Activated naive CD8-positive, alpha-beta T cell (primary cell): ENCODE results near the gene TMEM263.
"Not testable (repeated sequence)": the region's sequence is repeated elsewhere in the genome, so short reads cannot be mapped to it uniquely, and the experiment has no call there.

Experiments used
- H3K27ac Mint-ChIP-seq: one replicate; pipeline ENCODE4 v1.8.0; 2021; ENCODE audit warnings: mixed read lengths
- H3K27me3 Mint-ChIP-seq: one replicate; pipeline ENCODE4 v1.8.0; 2021; ENCODE audit warnings: mixed read lengths
- H3K36me3 Mint-ChIP-seq: one replicate; pipeline ENCODE4 v1.8.0; 2021; ENCODE audit warnings: mixed read lengths
- H3K4me1 Mint-ChIP-seq: one replicate; pipeline ENCODE4 v1.8.0; 2021; ENCODE audit warnings: low read depth, mixed read lengths
- H3K4me3 Mint-ChIP-seq: one replicate; pipeline ENCODE4 v1.8.0; 2021; ENCODE audit warnings: mild to moderate bottlenecking, mixed read lengths
- H3K9me3 Mint-ChIP-seq: one replicate; pipeline ENCODE4 v1.8.0; 2021; ENCODE audit warnings: low read depth, mixed read lengths

TMEM263 gene

DNA sequence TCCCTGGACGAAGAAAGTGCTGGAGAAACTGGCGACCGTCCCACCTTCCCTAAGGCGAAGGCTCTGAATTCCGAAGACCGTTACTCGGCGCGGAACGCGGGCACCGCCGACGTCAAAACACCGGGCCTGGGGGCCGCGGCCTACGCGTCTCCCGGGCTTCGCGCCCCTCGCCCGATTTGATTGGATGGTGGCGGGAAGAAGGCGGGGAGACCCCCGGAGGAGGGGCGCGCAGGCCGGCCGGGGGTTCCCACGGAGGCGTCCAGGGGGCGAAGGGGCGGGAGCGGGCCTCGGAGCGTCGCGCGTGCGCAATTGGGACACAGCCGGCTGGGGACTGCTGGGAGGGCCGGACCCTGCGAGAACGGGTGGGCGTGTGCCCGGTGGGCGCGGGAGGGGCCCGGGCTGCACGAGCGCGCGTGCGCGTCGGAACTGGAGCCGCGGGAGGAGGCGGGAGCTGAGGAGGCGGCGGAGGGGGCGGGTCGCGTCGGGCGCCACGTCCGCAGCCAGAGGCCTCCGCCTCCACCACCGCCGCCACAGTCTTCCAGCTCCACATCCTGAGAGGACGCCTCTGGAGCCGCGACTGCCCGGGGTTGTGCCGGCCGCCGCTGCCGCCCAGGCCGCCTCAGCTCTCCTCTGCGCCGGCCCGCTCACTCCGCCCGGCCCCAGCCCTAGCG lies at the start of gene TMEM263:
TMEM263 (plus strand) TSS at position 531 of the 671 bp plus-strand sequence. CDS start 11,210 bp downstream, outside the sequence.
- peaks cover 30% of the 10 kb centered on the region for H3K4me1 Mint-ChIP-seq
- H3K36me3 Mint-ChIP-seq: peaks cover 2% of the 10 kb centered on the region
- peak within 1 kb of the TSS; percentile 99 for H3K4me3 Mint-ChIP-seq
- no peaks in the 10 kb centered on the region for H3K27me3 Mint-ChIP-seq
- H3K9me3 Mint-ChIP-seq: no peaks in the 10 kb centered on the region
- H3K27ac Mint-ChIP-seq: peak within 1 kb of the TSS; percentile 94

DNA sequence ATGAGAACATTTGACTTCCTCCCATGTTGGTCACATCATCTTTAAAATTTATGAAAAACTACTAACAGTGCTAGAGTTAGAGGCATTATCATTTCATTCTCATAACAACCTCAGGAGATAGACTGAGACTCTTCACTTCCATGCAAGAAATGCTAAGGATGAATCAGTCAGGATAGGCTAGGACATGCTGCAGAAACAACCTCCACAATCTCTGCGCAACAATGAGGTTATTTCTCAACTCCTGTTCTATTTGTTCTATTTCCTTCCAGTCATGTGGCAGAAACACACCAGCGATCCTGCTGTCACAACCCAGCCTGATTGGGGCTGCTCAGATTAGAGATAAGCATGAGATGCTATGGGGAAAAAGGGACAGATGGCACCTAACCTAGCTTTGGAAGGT lies 49.0 kb upstream of the TMEM263 start:
- H3K27me3 Mint-ChIP-seq: peaks cover 24% of the 10 kb centered on the region
- no peaks in the 10 kb centered on the region for H3K9me3 Mint-ChIP-seq
- no peak overlapping the region for H3K4me3 Mint-ChIP-seq
- peaks cover 22% of the 10 kb centered on the region for H3K4me1 Mint-ChIP-seq
- no peak overlapping the region for H3K27ac Mint-ChIP-seq
- peaks cover 6% of the 10 kb centered on the region for H3K36me3 Mint-ChIP-seq

DNA sequence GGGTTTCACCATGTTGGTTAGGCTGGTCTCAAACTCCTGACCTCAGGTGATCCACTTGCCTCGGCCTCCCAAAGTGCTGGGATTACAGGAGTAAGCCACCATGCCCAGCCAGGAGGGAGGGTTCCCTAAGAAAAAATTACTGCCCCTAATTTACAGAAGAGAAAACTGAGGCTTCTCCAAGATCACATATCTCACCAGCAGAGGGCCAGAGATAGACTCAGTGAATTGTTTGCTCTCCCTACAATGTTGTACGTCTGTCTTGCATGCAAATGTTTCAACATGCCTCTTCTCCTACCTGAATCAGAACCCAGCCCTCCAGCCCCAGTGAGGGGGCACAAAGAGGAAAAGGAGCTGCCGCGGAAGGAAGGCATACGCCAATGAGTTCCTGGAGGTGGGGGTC lies 48.3 kb upstream of the TMEM263 start:
- Mint-ChIP-seq H3K36me3 (peaks cover 6% of the 10 kb centered on the region), H3K27me3 (peaks cover 20% of the 10 kb centered on the region), H3K9me3 (no peaks in the 10 kb centered on the region), H3K27ac (no peak overlapping the region), H3K4me3 (no peak overlapping the region), H3K4me1 (peaks cover 22% of the 10 kb centered on the region)

DNA sequence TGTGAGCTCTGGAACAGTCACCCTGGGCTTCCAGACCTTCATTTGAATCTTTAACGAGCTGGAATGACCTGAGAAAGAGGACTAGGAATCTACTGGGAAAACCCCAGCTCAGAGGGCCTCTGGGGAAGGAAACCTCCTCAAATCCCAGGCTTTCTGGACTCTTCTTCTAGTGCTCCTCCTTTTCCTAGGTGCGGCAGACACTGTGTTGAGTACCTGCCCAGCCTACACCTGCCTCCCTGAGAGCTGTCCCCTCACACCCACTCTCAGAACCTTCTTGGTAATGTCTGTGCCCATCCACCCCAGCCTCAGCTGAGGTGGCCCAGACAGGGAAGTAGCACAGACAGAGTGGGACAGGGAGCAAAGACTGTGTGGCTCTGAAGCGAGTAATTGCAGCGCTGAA lies 47.9 kb upstream of the TMEM263 start:
- H3K27ac Mint-ChIP-seq: no peak overlapping the region
- H3K4me1 Mint-ChIP-seq: peaks cover 21% of the 10 kb centered on the region
- H3K4me3 Mint-ChIP-seq: no peak overlapping the region
- H3K27me3 Mint-ChIP-seq: peaks cover 16% of the 10 kb centered on the region
- H3K36me3 Mint-ChIP-seq: peaks cover 6% of the 10 kb centered on the region
- no peaks in the 10 kb centered on the region for H3K9me3 Mint-ChIP-seq

DNA sequence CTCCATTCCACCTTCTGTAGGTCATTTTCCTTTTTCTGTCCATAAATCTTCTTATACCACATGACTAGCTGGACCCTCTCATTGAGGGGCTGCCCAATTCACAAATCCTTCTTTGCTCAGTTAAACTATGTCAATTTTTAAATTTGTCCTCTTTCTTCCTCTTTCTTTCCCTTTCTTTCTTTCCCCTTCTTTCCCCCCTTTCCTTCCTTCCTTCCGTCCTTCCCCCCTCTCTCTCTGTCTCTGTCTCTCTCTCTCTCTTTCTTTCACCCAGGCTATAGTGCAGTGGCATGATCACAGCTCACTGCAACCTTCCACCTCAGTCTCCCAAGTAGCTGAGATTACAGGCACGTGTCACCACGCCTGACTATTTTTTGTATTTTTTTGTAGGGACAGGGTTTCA lies 47.1 kb upstream of the TMEM263 start:
- Mint-ChIP-seq H3K36me3 (peaks cover 6% of the 10 kb centered on the region), H3K27me3 (peaks cover 14% of the 10 kb centered on the region), H3K4me3 (no peak overlapping the region), H3K9me3 (no peaks in the 10 kb centered on the region), H3K27ac (no peak overlapping the region), H3K4me1 (peaks cover 14% of the 10 kb centered on the region)

DNA sequence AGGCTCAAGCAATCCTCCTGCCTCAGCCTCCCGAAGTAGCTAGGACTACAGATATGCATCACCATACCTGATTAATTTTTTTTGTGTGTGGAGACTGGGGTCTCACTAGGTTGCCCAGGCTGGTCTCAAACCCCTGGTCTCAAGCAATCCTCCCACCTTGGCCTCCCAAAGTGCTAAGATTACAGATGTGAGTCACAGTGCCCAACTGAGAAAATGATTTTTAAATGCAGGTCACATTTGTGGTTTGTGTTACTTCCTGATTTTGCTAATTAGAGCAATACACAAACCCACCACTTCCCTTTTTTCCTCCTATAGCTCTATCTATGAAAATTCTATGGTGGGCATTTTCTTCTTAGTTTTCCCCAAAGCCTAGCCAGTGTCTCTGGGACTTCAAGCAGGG lies 45.5 kb upstream of the TMEM263 start:
- Mint-ChIP-seq H3K27ac (no peak overlapping the region), H3K27me3 (peaks cover 12% of the 10 kb centered on the region), H3K9me3 (no peaks in the 10 kb centered on the region), H3K4me3 (no peak overlapping the region), H3K4me1 (peaks cover 19% of the 10 kb centered on the region), H3K36me3 (peaks cover 4% of the 10 kb centered on the region)

DNA sequence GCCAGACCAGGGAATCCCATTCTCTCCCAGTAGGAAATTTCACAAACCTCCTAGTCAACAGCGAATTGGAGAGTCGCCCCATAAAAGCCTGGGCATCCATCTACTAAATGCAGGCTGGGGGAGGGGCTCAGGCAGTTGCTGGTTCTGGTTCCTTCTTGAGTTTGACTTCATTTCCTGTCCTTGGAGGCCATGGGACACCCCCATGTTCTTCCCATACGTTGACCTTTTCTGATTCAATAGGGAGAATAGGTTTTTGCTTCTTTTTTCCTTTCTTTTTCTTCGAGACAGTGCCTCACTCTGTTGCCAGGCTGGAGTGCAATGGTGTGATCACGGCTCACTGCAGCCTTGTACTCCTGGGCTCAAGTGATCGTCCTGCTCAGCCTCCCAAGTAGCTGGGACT lies 44.1 kb upstream of the TMEM263 start:
- no peak overlapping the region for H3K4me3 Mint-ChIP-seq
- H3K27ac Mint-ChIP-seq: no peak overlapping the region
- peaks cover 4% of the 10 kb centered on the region for H3K36me3 Mint-ChIP-seq
- H3K9me3 Mint-ChIP-seq: no peaks in the 10 kb centered on the region
- H3K4me1 Mint-ChIP-seq: peaks cover 25% of the 10 kb centered on the region
- H3K27me3 Mint-ChIP-seq: peaks cover 8% of the 10 kb centered on the region

DNA sequence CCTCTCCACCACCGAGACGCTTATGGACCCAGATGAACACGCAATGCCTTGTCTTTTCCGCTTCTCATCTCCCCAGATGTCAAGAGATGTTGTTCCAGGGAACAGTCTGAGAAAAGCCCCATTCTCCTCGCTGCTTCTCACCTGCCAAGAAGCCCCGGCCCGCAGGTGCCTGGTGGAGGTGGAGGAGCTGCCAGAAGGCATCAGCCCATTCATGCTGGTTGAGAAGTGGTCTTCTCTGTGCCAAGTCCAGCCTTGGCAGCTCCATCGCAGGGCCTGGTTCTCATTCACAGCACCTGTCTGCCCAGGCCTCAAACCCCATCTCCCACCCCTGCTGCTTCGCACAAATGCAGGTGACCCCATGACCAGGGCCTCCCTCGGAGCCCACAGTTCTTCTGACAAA lies 42.3 kb upstream of the TMEM263 start:
- Mint-ChIP-seq H3K27ac (no peak overlapping the region), H3K4me3 (no peak overlapping the region)

DNA sequence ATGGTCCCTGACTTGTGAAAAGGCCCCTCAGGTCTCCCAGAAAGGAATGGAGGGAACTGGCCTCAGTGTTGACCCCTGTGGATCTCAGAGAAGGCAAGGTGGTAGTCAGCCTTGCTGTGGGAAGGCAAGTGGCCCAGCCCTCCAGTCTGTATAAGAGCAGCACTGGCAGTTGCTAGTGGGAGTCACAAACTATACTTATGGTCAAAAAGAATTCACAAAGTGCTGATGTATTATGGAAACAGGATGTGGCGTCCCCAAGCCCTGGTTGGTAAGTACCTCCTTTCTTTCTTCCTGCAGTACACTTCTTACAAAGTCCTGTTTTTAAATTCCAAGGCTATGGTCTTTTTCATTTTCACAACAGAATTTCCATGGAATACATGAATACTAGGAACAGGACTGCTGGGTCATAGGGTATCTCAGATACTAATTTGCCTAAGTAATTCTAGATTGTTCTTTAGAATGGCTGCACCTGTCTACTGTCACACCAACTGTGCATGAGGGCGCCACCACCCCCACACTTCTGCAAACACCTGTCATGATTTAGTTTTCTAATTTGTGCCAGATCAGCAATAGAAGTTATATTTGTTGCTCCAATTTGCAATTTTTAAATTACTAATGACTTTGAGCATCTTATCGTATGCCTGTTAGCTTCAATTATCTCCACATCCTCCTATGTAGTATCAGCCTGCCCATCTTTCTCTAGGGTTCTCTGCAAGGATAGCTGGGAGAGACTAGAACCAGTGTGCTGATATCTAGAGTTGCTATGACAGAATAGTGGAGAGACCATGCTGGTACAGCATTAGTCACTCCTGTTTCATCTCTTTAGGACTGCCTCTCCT lies 40.7 kb upstream of the TMEM263 start:
- H3K36me3 Mint-ChIP-seq: no peaks in the 10 kb centered on the region
- peaks cover 25% of the 10 kb centered on the region for H3K4me1 Mint-ChIP-seq
- peaks cover 3% of the 10 kb centered on the region for H3K27me3 Mint-ChIP-seq
- peak overlapping the region; percentile 25 for H3K27ac Mint-ChIP-seq
- H3K4me3 Mint-ChIP-seq: no peak overlapping the region
- H3K9me3 Mint-ChIP-seq: no peaks in the 10 kb centered on the region

More for the DNA sequence above, 42.3 kb upstream of the TMEM263 start:
- Mint-ChIP-seq H3K9me3 (no peaks in the 10 kb centered on the region), H3K4me1 (peaks cover 24% of the 10 kb centered on the region), H3K27me3 (no peaks in the 10 kb centered on the region), H3K36me3 (no peaks in the 10 kb centered on the region)

DNA sequence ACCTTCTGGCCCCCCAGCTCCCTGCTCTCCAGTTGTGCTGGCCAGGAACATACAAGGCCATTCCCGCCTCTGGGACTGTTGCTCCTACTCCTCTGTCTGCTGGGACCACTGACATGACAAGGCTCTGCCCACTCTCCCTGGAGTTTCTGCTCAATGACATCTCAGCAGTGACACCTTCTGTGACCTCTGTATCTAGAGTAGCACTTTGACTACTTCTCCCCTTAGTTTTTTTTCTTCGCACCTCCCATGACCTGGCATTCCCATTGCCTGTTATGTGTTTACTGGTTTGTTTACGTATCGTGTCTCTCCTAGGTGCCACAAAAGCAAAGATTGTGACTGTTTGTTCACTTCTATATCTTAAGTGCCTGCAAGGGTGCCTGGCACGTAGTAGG lies 40.1 kb upstream of the TMEM263 start:
- Mint-ChIP-seq H3K27ac (peak overlapping the region; percentile 25), H3K4me1 (peaks cover 19% of the 10 kb centered on the region), H3K9me3 (no peaks in the 10 kb centered on the region), H3K36me3 (no peaks in the 10 kb centered on the region), H3K27me3 (peaks cover 3% of the 10 kb centered on the region), H3K4me3 (no peak overlapping the region)

DNA sequence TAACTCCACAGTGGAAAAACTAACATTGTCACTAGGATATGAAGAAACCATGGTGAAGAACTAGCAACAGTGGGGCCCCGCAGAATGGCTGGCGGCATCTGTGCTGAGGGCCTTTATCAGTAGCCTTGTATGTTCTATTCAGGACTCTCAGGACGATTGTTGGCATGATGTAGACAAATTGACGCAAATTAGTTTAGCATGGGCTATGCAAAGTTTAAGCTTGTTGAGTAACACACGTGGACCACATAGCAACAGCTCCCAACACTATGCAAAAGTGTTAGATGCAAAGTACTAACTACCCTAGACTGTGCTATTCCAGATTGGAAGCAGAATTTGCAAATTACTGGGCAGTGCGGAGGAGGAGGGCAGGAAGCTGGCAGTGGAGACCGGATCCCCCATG lies 38.2 kb upstream of the TMEM263 start:
- no peak overlapping the region for H3K4me3 Mint-ChIP-seq
- no peaks in the 10 kb centered on the region for H3K9me3 Mint-ChIP-seq
- H3K36me3 Mint-ChIP-seq: no peaks in the 10 kb centered on the region
- peaks cover 5% of the 10 kb centered on the region for H3K27me3 Mint-ChIP-seq
- H3K4me1 Mint-ChIP-seq: peaks cover 15% of the 10 kb centered on the region
- H3K27ac Mint-ChIP-seq: no peak overlapping the region

DNA sequence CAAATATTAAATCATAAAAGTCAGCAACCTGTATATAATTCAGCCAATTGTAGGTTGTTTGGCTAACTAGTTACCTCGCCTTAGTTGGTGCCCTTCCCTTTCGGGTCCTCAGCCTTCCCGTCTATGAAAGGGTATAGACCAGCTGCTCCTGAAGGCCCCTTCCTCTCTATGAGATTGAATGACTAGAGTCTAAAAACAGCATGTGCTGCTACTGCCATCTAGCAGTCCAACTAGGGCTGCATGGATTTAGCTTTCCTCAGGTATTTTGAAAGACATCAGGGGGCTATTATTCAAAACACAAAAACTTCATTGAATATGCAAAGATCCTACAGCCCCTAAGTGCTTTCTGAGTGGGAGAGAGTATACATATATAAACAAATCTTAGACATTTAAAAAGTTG lies 37.0 kb upstream of the TMEM263 start:
- Mint-ChIP-seq H3K4me3 (no peak overlapping the region), H3K27me3 (peaks cover 12% of the 10 kb centered on the region), H3K4me1 (peaks cover 15% of the 10 kb centered on the region), H3K36me3 (no peaks in the 10 kb centered on the region), H3K27ac (no peak overlapping the region), H3K9me3 (peaks cover under 1% of the 10 kb centered on the region)

DNA sequence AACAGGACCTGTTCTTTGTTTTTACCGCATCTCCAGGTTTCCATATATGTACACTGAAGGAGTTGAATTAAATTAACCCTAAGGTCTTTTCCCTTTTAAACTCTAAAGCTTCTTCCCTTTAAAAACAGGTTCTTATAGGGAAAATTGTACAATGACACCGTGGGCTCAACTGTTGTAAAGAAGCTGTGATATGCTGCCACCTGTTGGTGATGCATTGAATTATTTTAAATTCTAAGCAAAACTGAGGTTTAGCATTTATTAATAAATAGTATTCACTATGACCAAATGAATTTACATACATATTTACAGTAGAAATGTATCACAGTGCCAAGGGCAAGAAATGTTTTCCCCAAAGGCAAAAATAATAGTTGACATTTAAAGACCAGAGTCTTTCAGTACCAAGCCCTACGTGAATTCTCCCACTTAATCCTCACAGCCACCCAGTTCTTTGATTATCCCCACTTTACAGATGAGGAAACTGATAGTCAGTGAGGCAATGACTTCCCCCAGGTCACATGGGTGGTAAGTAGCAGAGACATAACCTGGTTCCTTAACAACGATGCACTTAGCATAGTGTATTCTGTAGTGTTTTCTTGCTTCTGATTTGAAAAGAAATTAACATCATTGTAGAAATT lies 35.7 kb upstream of the TMEM263 start:
- Mint-ChIP-seq H3K4me3 (no peak overlapping the region), H3K4me1 (peaks cover 10% of the 10 kb centered on the region), H3K27ac (no peak overlapping the region), H3K36me3 (no peaks in the 10 kb centered on the region), H3K27me3 (peaks cover 12% of the 10 kb centered on the region), H3K9me3 (peaks cover 6% of the 10 kb centered on the region)

DNA sequence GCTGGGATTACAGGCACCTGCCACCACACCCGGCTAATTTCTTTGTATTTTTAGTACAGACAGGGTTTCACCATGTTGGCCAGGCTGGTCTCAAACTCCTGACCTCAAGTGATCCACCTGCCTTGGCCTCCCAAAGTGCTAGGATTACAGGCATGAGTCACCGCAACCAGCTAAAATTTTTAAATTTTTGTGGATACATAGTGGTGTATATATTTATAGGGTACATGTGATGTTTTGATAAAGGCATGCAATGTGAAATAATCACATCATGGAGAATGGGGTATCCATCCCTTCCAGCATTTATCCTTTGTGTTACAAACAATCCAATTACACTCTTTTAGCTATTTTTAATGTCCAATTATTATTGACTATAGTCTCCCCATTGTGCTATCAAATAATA lies 33.7 kb upstream of the TMEM263 start:
- not testable (repeated sequence) for H3K9me3 Mint-ChIP-seq, H3K36me3 Mint-ChIP-seq, H3K4me3 Mint-ChIP-seq, H3K27ac Mint-ChIP-seq, H3K4me1 Mint-ChIP-seq
- H3K27me3 Mint-ChIP-seq: peaks cover 12% of the 10 kb centered on the region

DNA sequence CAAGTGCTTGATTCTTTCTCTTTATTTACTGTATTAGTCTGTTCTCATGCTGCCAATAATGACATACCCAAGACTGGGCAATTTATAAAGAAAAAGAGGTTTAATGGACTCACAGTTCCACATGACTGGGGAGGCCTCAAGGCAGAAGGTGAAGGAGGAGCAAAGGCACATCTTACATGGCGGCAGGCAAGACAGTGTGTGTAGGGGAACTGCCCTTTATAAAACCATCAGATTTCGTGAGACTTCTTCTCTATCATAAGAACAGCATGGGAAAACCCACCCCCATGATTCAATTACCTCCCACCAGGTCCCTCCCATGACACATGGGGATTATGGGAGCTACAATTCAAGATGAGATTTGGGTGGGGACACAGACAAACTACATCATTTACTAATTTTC lies 32.1 kb upstream of the TMEM263 start:
- H3K27ac Mint-ChIP-seq, H3K4me3 Mint-ChIP-seq, H3K4me1 Mint-ChIP-seq, H3K9me3 Mint-ChIP-seq, H3K36me3 Mint-ChIP-seq: not testable (repeated sequence)
- peaks cover 14% of the 10 kb centered on the region for H3K27me3 Mint-ChIP-seq
